ENCODE data around the gene BAX. TPM values are rescaled to one million over a fixed set of nuclear protein-coding genes. Genes with fewer than 3 reads are reported as not detected.

BAX gene
- total RNA-seq, 1 experiment from 2014 or later, result 346 TPM

DNA sequence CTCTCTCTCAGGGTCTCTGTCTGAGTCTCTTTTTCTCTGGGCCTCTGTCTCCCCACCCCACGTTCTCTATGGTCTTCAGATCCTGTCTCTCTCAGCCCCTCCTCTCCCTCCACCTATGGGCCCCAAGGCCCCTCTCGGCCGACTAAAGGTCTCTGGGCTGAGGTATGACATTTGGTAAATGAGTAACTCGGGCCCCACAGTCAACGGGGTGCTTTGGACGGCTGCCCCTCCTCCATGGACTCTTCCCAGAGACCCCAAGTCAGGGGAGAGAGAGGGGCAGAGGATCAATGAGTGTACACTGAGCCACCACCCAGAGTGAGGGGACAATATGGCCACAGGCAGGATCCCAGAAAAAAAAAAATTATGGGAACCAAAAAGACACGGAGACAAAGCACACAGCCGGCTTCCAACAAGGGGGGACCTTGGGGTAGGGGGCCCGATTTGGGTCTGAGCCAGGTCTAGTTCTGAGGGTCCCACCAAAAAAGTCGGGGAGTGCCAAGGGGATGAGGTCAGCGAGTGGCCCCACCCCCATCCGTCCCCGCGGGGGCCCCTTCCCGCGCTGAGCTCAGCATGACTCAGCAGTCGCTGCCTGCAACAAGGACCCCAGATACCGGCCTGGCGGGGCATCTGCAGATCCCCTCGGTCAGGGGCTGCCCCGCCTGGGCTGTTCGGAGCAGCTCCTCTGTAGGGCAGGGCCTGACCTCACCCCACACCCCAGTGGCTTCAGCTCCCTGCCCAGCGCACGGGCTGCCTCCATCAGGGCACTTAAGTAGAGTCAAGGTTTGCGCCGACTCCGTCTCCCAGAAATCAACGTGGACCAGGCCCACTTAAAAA, 8.9 kb downstream of the BAX start (continued):
- TF ChIP-seq, protein P1, sequence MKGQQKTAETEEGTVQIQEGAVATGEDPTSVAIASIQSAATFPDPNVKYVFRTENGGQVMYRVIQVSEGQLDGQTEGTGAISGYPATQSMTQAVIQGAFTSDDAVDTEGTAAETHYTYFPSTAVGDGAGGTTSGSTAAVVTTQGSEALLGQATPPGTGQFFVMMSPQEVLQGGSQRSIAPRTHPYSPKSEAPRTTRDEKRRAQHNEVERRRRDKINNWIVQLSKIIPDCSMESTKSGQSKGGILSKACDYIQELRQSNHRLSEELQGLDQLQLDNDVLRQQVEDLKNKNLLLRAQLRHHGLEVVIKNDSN (CRISPR knock-in tag; IDR thresholded peaks at IDR 0.05), result no peak
- TF ChIP-seq ESRRA (CRISPR knock-in tag; IDR thresholded peaks at IDR 0.05; ENCODE audit: borderline replicate concordance) (no peak), NFE2L1 (CRISPR knock-in tag; IDR thresholded peaks at IDR 0.05) (peak; percentile 98), CREB1 (CRISPR knock-in tag; IDR thresholded peaks at IDR 0.05) (no peak), ZNF263 (CRISPR knock-in tag; IDR thresholded peaks at IDR 0.05; ENCODE audit: low read depth) (no peak), JUN (CRISPR knock-in tag; IDR thresholded peaks at IDR 0.05) (no peak), SOX15 (CRISPR knock-in tag; IDR thresholded peaks at IDR 0.05) (no peak), NFATC4 (CRISPR knock-in tag; IDR thresholded peaks at IDR 0.05) (no peak), ZNF232 (CRISPR knock-in tag; IDR thresholded peaks at IDR 0.05) (peak; percentile 65; the same call in 1 of the 2 replicates), HMGA2 (CRISPR knock-in tag; IDR thresholded peaks at IDR 0.05) (no peak), TCF7 (CRISPR knock-in tag; IDR thresholded peaks at IDR 0.05; ENCODE audit: low read depth) (no peak), SP1 (CRISPR knock-in tag; conservative IDR thresholded peaks at IDR 0.05) (peak; percentile 48; the same call in 1 of the 2 replicates), FOXP1 (CRISPR knock-in tag; IDR thresholded peaks at IDR 0.05; ENCODE audit: borderline replicate concordance) (no peak), NR1H2 (CRISPR knock-in tag; IDR thresholded peaks at IDR 0.05) (no peak), CTCF (IDR thresholded peaks at IDR 0.05) (no peak), GTF2I (CRISPR knock-in tag; conservative IDR thresholded peaks at IDR 0.05) (no peak), E2F5 (CRISPR knock-in tag; IDR thresholded peaks at IDR 0.05) (peak; percentile 90)
- TF ChIP-seq, protein P2, sequence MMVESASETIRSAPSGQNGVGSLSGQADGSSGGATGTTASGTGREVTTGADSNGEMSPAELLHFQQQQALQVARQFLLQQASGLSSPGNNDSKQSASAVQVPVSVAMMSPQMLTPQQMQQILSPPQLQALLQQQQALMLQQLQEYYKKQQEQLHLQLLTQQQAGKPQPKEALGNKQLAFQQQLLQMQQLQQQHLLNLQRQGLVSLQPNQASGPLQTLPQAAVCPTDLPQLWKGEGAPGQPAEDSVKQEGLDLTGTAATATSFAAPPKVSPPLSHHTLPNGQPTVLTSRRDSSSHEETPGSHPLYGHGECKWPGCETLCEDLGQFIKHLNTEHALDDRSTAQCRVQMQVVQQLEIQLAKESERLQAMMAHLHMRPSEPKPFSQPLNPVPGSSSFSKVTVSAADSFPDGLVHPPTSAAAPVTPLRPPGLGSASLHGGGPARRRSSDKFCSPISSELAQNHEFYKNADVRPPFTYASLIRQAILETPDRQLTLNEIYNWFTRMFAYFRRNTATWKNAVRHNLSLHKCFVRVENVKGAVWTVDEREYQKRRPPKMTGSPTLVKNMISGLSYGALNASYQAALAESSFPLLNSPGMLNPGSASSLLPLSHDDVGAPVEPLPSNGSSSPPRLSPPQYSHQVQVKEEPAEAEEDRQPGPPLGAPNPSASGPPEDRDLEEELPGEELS (CRISPR knock-in tag; IDR thresholded peaks at IDR 0.05), result peak; percentile 50; the same call in 1 of the 2 replicates
- TF ChIP-seq, protein P3, sequence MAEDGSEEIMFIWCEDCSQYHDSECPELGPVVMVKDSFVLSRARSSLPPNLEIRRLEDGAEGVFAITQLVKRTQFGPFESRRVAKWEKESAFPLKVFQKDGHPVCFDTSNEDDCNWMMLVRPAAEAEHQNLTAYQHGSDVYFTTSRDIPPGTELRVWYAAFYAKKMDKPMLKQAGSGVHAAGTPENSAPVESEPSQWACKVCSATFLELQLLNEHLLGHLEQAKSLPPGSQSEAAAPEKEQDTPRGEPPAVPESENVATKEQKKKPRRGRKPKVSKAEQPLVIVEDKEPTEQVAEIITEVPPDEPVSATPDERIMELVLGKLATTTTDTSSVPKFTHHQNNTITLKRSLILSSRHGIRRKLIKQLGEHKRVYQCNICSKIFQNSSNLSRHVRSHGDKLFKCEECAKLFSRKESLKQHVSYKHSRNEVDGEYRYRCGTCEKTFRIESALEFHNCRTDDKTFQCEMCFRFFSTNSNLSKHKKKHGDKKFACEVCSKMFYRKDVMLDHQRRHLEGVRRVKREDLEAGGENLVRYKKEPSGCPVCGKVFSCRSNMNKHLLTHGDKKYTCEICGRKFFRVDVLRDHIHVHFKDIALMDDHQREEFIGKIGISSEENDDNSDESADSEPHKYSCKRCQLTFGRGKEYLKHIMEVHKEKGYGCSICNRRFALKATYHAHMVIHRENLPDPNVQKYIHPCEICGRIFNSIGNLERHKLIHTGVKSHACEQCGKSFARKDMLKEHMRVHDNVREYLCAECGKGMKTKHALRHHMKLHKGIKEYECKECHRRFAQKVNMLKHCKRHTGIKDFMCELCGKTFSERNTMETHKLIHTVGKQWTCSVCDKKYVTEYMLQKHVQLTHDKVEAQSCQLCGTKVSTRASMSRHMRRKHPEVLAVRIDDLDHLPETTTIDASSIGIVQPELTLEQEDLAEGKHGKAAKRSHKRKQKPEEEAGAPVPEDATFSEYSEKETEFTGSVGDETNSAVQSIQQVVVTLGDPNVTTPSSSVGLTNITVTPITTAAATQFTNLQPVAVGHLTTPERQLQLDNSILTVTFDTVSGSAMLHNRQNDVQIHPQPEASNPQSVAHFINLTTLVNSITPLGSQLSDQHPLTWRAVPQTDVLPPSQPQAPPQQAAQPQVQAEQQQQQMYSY (CRISPR knock-in tag; IDR thresholded peaks at IDR 0.05), result no peak
- TF ChIP-seq, protein P4, sequence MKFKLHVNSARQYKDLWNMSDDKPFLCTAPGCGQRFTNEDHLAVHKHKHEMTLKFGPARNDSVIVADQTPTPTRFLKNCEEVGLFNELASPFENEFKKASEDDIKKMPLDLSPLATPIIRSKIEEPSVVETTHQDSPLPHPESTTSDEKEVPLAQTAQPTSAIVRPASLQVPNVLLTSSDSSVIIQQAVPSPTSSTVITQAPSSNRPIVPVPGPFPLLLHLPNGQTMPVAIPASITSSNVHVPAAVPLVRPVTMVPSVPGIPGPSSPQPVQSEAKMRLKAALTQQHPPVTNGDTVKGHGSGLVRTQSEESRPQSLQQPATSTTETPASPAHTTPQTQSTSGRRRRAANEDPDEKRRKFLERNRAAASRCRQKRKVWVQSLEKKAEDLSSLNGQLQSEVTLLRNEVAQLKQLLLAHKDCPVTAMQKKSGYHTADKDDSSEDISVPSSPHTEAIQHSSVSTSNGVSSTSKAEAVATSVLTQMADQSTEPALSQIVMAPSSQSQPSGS (CRISPR knock-in tag; IDR thresholded peaks at IDR 0.05; ENCODE audit: borderline replicate concordance, low read depth), result no peak
